Thymus (tissue), 11 donors: ENCODE results near the gene FBXL7. TPM values are rescaled to one million over a fixed set of nuclear protein-coding genes. Genes with fewer than 3 reads are reported as not detected.

Experiments used
- DNase-seq, 9 donors: peaks; one replicate each; pipeline ENCODE4 v3.0.0-alpha.2; 2013; ENCODE audit warnings: low spot score in 9 of 9, low read depth in 6 of 9, missing footprints in 1 of 9
- H3K27ac ChIP-seq, 2 donors: one replicate each; pipeline ENCODE4 v1.5.1; 2013; ENCODE audit warnings: control low read depth in 1 of 2, low read depth in 1 of 2, low read length in 1 of 2, mild to moderate bottlenecking in 1 of 2, moderate library complexity in 1 of 2
- H3K27me3 ChIP-seq, 2 donors: one replicate each; pipeline ENCODE4 v1.5.1; 2013; ENCODE audit warnings: low read length in 1 of 2; ENCODE audit not compliant: control insufficient read depth in 2 of 2, insufficient read depth in 1 of 2
- H3K36me3 ChIP-seq, 2 donors: one replicate each; pipeline ENCODE4 v1.5.1; 2013; ENCODE audit warnings: low read length in 1 of 2, mild to moderate bottlenecking in 1 of 2, moderate library complexity in 1 of 2; ENCODE audit not compliant: control insufficient read depth in 2 of 2, insufficient read depth in 2 of 2
- H3K4me1 ChIP-seq, 2 donors: one replicate each; pipeline ENCODE4 v1.5.1; 2013; ENCODE audit warnings: low read length in 2 of 2; ENCODE audit not compliant: control insufficient read depth in 2 of 2, insufficient read depth in 2 of 2
- H3K4me3 ChIP-seq, 2 donors: one replicate each; pipeline ENCODE4 v1.5.1; 2013; ENCODE audit warnings: low read length in 2 of 2, control low read depth in 1 of 2, mild to moderate bottlenecking in 1 of 2
- H3K9me3 ChIP-seq, 2 donors: one replicate each; pipeline ENCODE4 v1.5.1; 2013; ENCODE audit warnings: low read length in 1 of 2, mild to moderate bottlenecking in 1 of 2; ENCODE audit not compliant: control insufficient read depth in 2 of 2, insufficient read depth in 1 of 2
- WGBS: extraction: QIAGEN DNeasy Blood & Tissue Kit; methylation state at CpG from one replicate; pipeline ENCODE4 v1.1.7; 2013; 5-methylcytosine and 5-hydroxymethylcytosine counted together
- polyA plus RNA-seq: library from polyadenylated mRNA; stranded (reverse); fragments of 200-250 nt; gene quantifications from one replicate; pipeline ENCODE4 v1.2.3, GENCODE V29; 2013
- total RNA-seq: library from RNA; stranded (reverse); fragments of 120-200 nt; gene quantifications from one replicate; pipeline ENCODE4 v1.2.4, GENCODE V29; 2013
- donor health status: healthy.

FBXL7 gene
- total and polyA plus RNA-seq, 2 donors, result 0.90 to 2.7 TPM

- Histone ChIP-seq H3K27ac (no peak overlapping the region), H3K36me3 (no peaks in the 10 kb centered on the region), H3K4me1 (no peaks in the 10 kb centered on the region), H3K4me3 (no peak overlapping the region), H3K27me3 (no peaks in the 10 kb centered on the region), H3K9me3 (no peaks in the 10 kb centered on the region)
- DNase-seq, result no peak
Observed at GRCh38 chr5:15786326-15786725, 286.3 kb downstream of the FBXL7 start.

GRCh38 chr5:15786884-15787283 is 286.9 kb downstream of the FBXL7 start:
- H3K27me3 ChIP-seq, result no peaks in the 10 kb centered on the region
- no peak overlapping the region for H3K27ac ChIP-seq
- no peaks in the 10 kb centered on the region for H3K9me3 ChIP-seq
- DNase-seq, result no peak
- no peak overlapping the region for H3K4me3 ChIP-seq
- WGBS, result 88% methylated on average over 5 of the region's 5 CpGs
- H3K4me1 ChIP-seq, result no peaks in the 10 kb centered on the region
- H3K36me3 ChIP-seq, result no peaks in the 10 kb centered on the region

GRCh38 chr5:15787681-15788080 is 287.7 kb downstream of the FBXL7 start:
- Histone ChIP-seq H3K4me1 (no peaks in the 10 kb centered on the region), H3K27me3 (no peaks in the 10 kb centered on the region), H3K27ac (no peak overlapping the region), H3K36me3 (no peaks in the 10 kb centered on the region), H3K4me3 (no peak overlapping the region), H3K9me3 (no peaks in the 10 kb centered on the region)
- WGBS, result 82% methylated on average over 2 of the region's 2 CpGs
- no peak for DNase-seq

- H3K27me3 ChIP-seq, result no peaks in the 10 kb centered on the region
- no peaks in the 10 kb centered on the region for H3K4me1 ChIP-seq
- H3K4me3 ChIP-seq, result no peak overlapping the region
- H3K27ac ChIP-seq, result no peak overlapping the region
- no peaks in the 10 kb centered on the region for H3K9me3 ChIP-seq
- 75% methylated on average over 4 of the region's 4 CpGs for WGBS
- DNase-seq, result no peak
- H3K36me3 ChIP-seq, result no peaks in the 10 kb centered on the region
Observed at GRCh38 chr5:15789642-15790041, 289.7 kb downstream of the FBXL7 start.

GRCh38 chr5:15790446-15791018 is 290.6 kb downstream of the FBXL7 start:
- Histone ChIP-seq H3K4me3 (no peak overlapping the region), H3K27ac (no peak overlapping the region), H3K4me1 (no peaks in the 10 kb centered on the region), H3K27me3 (no peaks in the 10 kb centered on the region), H3K9me3 (no peaks in the 10 kb centered on the region), H3K36me3 (no peaks in the 10 kb centered on the region)
- DNase-seq, result no peak
- WGBS, result 91% methylated on average over 4 of the region's 4 CpGs

GRCh38 chr5:15791274-15791673 is 291.3 kb downstream of the FBXL7 start:
- no peak for DNase-seq
- H3K4me1 ChIP-seq, result no peaks in the 10 kb centered on the region
- H3K27me3 ChIP-seq, result no peaks in the 10 kb centered on the region
- no peak overlapping the region for H3K27ac ChIP-seq
- H3K36me3 ChIP-seq, result no peaks in the 10 kb centered on the region
- WGBS, result 58% methylated on average over 3 of the region's 3 CpGs
- H3K4me3 ChIP-seq, result no peak overlapping the region
- H3K9me3 ChIP-seq, result no peaks in the 10 kb centered on the region

GRCh38 chr5:15791859-15792258 is 291.9 kb downstream of the FBXL7 start:
- H3K27me3 ChIP-seq, result no peaks in the 10 kb centered on the region
- no peak for DNase-seq
- no peak overlapping the region for H3K27ac ChIP-seq
- no peaks in the 10 kb centered on the region for H3K36me3 ChIP-seq
- no peak overlapping the region for H3K4me3 ChIP-seq
- H3K4me1 ChIP-seq, result no peaks in the 10 kb centered on the region
- H3K9me3 ChIP-seq, result no peaks in the 10 kb centered on the region
- 86% methylated on average over 3 of the region's 3 CpGs for WGBS

- Histone ChIP-seq H3K9me3 (no peaks in the 10 kb centered on the region), H3K27ac (no peak overlapping the region), H3K4me3 (no peak overlapping the region), H3K36me3 (no peaks in the 10 kb centered on the region), H3K27me3 (no peaks in the 10 kb centered on the region), H3K4me1 (no peaks in the 10 kb centered on the region)
- WGBS, result 73% methylated on average over 6 of the region's 6 CpGs
- DNase-seq, result no peak
Observed at GRCh38 chr5:15794052-15794985, 294.3 kb downstream of the FBXL7 start.

- no peaks in the 10 kb centered on the region for H3K4me1 ChIP-seq
- no peak overlapping the region for H3K27ac ChIP-seq
- WGBS, result 86% methylated on average over 2 of the region's 2 CpGs
- H3K9me3 ChIP-seq, result no peaks in the 10 kb centered on the region
- no peaks in the 10 kb centered on the region for H3K36me3 ChIP-seq
- H3K4me3 ChIP-seq, result no peak overlapping the region
- H3K27me3 ChIP-seq, result no peaks in the 10 kb centered on the region
- no peak for DNase-seq
Observed at GRCh38 chr5:15796096-15796495, 296.1 kb downstream of the FBXL7 start.
